Neuron (in vitro differentiated cells): ENCODE measurements around the gene LRRTM4.

ENCODE experiments used
- H2AFZ ChIP-seq: one replicate; pipeline ENCODE4 v1.6.1; 2013; ENCODE audit warnings: low read depth, mild to moderate bottlenecking, inconsistent platforms, low read length, moderate library complexity
- H3K27me3 ChIP-seq: one replicate; pipeline ENCODE4 v1.6.1; 2013; ENCODE audit warnings: low read length; ENCODE audit not compliant: insufficient read depth
- H3K36me3 ChIP-seq: one replicate; pipeline ENCODE4 v1.6.1; 2013; ENCODE audit warnings: low read length; ENCODE audit not compliant: insufficient read depth
- H3K4me1 ChIP-seq: one replicate; pipeline ENCODE4 v1.6.1; 2013; ENCODE audit warnings: low read length; ENCODE audit not compliant: insufficient read depth
- H3K4me3 ChIP-seq: 2 replicates; pipeline ENCODE4 v1.5.1; 2013; ENCODE audit warnings: mild to moderate bottlenecking, low read length, moderate library complexity
- H3K9me3 ChIP-seq: one replicate; pipeline ENCODE4 v1.6.1; 2013; ENCODE audit warnings: low read length

The LRRTM4 gene

DNA sequence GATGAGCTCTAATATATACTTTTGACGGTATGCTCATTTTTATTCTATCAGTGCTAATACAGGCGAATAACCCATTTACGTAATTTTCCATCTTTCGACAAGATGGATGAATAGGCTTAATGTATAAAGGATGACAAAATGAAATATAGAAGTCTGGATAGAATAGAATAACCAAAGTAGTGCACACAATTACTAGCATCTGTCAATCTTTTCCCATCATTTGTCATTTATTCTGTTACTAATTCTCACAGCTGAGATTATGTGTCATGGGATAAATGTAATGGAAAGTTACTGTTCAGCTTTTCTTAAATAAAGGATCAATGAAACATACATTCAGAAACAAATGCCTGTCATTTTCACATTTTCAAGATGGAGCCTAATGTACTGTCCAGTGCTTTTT is 548.6 kb downstream of the LRRTM4 start:
- Histone ChIP-seq H3K36me3 (no peaks in the 10 kb centered on the region), H3K4me1 (peaks cover 2% of the 10 kb centered on the region), H2AFZ (no peak overlapping the region), H3K27me3 (no peaks in the 10 kb centered on the region), H3K9me3 (no peaks in the 10 kb centered on the region), H3K4me3 (no peak overlapping the region)

DNA sequence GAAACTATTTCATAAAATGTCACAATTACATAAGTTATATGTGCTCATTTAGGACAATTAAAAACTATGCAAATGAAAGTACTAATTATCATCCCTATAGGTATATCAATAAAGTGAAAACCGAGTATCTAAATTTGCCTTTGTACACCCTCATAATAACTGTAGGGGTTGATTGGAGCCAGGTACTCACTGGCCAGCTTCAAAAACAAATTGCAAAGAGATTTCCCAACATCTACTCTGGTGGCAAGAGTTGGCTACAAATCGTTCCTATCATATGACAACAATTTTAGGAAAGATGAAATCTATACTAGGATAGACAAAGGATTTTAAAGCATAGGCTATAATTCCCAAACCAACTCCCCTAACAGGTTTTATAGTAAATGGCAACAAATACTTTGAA is 556.4 kb downstream of the LRRTM4 start:
- H3K9me3 ChIP-seq, result no peaks in the 10 kb centered on the region
- no peaks in the 10 kb centered on the region for H3K4me1 ChIP-seq
- no peak overlapping the region for H3K4me3 ChIP-seq

DNA sequence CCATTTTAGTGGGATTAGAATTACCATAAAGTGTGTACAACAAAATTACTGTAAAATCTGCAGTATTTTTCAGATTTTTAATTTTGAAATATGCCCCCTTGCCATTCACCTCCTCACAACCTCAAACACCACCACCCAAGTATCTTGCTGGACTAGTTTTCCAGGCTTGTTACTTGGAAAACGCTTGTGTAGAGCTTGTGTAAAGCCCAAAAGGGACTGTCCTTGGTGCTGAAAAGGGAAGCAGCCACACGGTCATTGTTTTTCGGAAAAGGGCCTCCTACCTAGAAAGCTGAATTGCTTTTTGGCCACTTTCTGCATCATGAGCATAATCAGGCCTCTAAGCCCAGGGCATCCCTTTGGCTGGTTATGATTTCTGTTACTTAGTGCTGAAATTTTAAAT is 563.4 kb downstream of the LRRTM4 start:
- Histone ChIP-seq H3K4me3 (no peak overlapping the region), H3K27me3 (no peaks in the 10 kb centered on the region), H2AFZ (no peak overlapping the region), H3K4me1 (no peaks in the 10 kb centered on the region), H3K36me3 (no peaks in the 10 kb centered on the region), H3K9me3 (no peaks in the 10 kb centered on the region)

More for the DNA sequence above, 556.4 kb downstream of the LRRTM4 start:
- Histone ChIP-seq H3K27me3 (no peaks in the 10 kb centered on the region), H2AFZ (no peak overlapping the region), H3K36me3 (no peaks in the 10 kb centered on the region)

DNA sequence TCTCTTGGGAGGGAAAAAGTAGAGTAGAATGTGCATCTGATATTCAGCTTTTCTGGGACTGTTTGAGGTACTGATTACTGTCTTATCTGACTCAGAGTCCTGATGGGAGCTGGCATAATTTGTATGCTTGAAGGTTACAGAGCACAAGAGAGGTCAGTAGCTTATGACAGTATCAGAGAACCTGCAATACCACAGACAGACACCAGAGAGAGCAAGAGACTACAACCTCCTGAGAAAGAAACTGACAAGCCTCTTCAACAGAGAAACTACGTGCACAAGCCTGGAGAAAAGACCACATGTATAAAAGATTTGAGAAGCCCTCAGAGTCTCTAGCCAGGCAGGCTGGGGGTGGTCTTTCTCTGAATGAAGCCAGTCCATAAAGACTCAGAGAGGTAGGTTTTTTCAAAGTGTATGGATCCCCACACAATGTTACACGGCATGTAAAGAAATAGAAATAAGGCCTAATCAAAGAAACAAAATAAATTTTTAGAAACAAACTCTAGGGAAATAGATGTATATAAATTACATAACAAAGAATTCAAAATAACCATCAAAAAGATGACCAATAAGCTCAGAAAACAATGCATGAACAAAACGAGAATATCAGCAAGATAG is 568.3 kb downstream of the LRRTM4 start:
- H2AFZ ChIP-seq, result no peak overlapping the region
- H3K4me3 ChIP-seq, result no peak overlapping the region
- no peaks in the 10 kb centered on the region for H3K36me3 ChIP-seq
- no peaks in the 10 kb centered on the region for H3K9me3 ChIP-seq
- H3K4me1 ChIP-seq, result no peaks in the 10 kb centered on the region
- no peaks in the 10 kb centered on the region for H3K27me3 ChIP-seq

DNA sequence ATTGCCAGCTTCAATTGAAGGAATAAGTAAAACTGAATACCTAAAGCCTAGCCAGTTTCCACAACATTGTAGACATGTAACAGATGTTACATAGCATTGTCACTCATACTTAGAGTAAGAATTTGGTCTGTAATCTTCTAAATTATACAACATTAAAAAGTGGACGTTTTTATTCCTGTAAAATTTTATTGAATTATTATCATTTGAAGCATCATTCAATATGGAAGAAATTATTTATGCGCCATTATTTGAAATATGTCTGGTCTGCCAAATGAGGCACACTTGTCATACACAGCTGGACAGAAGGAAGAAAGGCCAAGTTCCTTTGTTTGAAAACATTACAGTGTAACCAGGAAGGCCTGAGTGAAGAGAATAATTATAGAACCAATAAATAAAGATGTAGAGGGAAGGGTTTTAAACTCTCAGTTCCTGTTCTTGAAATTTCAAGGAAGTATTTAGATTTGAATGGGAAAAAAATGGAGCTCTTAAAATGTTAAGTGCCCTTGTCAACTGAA is 575.5 kb downstream of the LRRTM4 start:
- Histone ChIP-seq H3K36me3 (no peaks in the 10 kb centered on the region), H3K9me3 (no peaks in the 10 kb centered on the region), H3K4me3 (no peak overlapping the region), H2AFZ (no peak overlapping the region), H3K4me1 (peaks cover 13% of the 10 kb centered on the region), H3K27me3 (no peaks in the 10 kb centered on the region)

DNA sequence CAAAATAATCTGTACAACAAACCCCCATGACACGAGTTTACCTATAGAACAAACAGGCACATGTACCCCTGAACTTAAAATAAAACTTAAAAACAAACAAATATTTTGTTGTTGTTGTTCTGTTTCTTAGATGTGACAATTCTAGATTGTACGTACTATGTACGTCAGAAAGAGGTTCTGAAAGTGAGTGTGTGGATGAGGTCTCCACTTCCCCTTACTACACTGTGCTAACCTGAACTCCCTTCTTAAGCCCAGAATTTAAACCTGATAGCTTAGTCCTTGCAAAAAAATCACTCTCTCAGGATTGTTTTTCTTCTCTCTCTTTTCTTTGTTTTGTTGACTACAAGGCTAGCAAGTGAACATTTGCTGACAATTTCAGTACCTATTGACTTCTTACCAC is 581.6 kb downstream of the LRRTM4 start:
- no peak overlapping the region for H3K4me3 ChIP-seq
- no peaks in the 10 kb centered on the region for H3K4me1 ChIP-seq
- no peaks in the 10 kb centered on the region for H3K36me3 ChIP-seq
- no peaks in the 10 kb centered on the region for H3K27me3 ChIP-seq
- no peak overlapping the region for H2AFZ ChIP-seq
- no peaks in the 10 kb centered on the region for H3K9me3 ChIP-seq

DNA sequence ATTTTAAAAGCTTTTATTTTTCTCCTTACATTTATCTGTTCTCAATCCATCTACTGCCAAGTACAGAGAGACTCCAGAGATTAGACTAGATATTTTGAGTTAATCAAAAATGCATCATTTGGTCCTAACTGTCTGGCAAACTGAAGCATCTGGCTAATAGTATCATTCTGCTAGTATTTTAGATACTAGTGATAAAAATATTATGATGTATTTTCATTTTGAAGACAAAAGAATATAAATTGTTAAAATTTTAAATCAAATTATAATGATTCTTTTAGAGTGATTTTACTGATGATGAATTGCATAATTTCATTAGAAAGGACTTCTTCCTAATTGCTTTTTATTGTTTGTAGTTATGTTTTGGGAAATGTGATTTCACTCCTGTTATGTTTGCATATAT is 584.0 kb downstream of the LRRTM4 start:
- no peak overlapping the region for H3K4me3 ChIP-seq
- H3K9me3 ChIP-seq, result no peaks in the 10 kb centered on the region
- H2AFZ ChIP-seq, result no peak overlapping the region
- no peaks in the 10 kb centered on the region for H3K36me3 ChIP-seq
- no peaks in the 10 kb centered on the region for H3K27me3 ChIP-seq
- H3K4me1 ChIP-seq, result no peaks in the 10 kb centered on the region

DNA sequence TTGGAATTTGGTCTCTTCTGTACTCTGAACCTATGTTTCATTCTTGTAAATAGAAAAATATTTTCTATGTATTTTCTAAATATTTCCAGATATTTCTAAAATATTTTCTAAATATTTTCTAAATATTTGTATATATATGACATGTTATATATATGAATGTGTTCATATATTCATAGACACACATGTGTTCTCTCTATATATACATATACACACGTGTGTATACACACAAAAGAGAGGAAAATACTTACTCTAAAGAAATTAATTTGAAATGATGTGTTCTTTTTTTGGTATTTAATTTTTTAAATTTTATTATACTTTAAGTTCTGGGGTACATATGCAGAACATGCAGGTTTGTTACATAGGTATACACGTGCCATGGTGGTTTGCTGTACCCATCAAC is 589.6 kb downstream of the LRRTM4 start:
- peaks cover 3% of the 10 kb centered on the region for H3K4me1 ChIP-seq
- no peak overlapping the region for H2AFZ ChIP-seq
- H3K9me3 ChIP-seq, result no peaks in the 10 kb centered on the region
- H3K27me3 ChIP-seq, result no peaks in the 10 kb centered on the region
- H3K4me3 ChIP-seq, result no peak overlapping the region
- no peaks in the 10 kb centered on the region for H3K36me3 ChIP-seq

DNA sequence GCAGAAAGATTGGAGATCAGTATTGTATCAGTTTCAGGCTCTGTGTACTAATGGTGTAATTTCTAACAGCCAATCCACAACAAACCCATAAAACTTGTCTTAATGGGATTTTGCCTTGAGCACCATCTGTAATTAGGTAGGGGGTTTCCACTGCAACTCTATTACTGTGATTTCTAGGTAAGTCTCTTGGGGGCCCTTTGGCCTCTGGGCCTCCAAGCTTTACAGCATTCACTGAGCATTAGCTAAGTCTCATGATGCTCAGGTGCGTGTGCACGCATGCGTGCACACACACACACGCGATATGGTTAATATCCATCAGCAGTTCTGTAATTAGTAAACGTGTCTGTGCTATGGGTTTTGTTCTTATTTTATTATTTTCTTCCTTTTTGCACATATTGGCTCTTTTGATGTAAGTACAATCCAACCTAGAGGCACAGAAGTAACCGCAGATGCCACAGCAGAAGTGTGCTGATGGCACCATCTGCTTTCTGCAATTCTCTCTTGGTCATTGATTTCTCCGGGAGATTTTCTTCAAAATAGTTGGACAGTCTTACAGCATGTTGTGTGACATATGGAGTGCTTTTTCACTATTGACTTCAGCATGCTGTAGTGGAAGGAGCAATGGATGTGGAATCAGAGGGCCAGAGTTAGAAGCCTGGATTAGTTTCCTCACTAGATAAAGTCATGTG is 592.0 kb downstream of the LRRTM4 start:
- Histone ChIP-seq H3K36me3 (no peaks in the 10 kb centered on the region), H3K9me3 (no peaks in the 10 kb centered on the region), H3K4me3 (no peak overlapping the region), H3K27me3 (no peaks in the 10 kb centered on the region), H2AFZ (no peak overlapping the region), H3K4me1 (peaks cover 9% of the 10 kb centered on the region)

DNA sequence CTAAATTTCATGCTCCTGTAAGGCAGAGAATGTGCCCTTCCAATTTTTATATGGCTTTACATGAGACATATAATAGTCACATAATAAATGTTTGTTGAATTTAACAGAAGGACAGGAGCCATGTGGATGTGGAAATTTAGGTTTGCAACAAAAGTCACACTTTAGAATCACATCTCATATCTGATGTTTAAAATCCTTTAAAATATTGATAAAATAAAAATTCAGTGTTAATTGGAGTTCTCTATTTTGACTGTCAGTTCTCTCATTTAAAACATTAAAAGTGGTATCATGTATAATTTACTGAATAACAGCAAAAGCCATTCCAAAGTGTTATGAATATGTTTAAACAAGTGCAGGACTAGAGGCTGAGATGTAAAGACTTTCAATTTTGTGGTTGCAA is 594.1 kb downstream of the LRRTM4 start:
- H3K27me3 ChIP-seq, result no peaks in the 10 kb centered on the region
- no peak overlapping the region for H3K4me3 ChIP-seq
- no peaks in the 10 kb centered on the region for H3K9me3 ChIP-seq
- H2AFZ ChIP-seq, result no peak overlapping the region
- peaks cover 9% of the 10 kb centered on the region for H3K4me1 ChIP-seq
- H3K36me3 ChIP-seq, result no peaks in the 10 kb centered on the region

DNA sequence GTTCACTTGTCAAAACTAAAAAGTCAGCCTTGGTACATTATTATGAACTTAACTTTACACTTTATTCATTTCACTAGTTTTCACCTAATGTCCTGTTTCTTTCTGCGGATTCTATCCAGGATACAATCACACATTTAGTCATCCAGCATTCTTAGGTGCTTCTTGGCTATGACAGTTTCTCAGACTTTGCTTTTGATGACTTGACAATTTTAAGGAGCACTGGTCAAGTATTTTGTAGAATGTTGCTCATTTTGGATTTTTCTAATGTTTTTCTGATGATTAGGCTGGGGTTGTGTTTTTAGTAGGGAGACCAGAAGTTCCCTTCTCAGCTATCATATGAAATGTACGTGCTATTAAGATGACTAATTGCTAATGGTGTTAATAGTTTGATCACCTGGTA is 601.2 kb downstream of the LRRTM4 start:
- H3K4me1 ChIP-seq, result no peaks in the 10 kb centered on the region
- no peaks in the 10 kb centered on the region for H3K27me3 ChIP-seq
- H3K9me3 ChIP-seq, result no peaks in the 10 kb centered on the region
- H3K36me3 ChIP-seq, result no peaks in the 10 kb centered on the region
- H3K4me3 ChIP-seq, result no peak overlapping the region
- H2AFZ ChIP-seq, result no peak overlapping the region

DNA sequence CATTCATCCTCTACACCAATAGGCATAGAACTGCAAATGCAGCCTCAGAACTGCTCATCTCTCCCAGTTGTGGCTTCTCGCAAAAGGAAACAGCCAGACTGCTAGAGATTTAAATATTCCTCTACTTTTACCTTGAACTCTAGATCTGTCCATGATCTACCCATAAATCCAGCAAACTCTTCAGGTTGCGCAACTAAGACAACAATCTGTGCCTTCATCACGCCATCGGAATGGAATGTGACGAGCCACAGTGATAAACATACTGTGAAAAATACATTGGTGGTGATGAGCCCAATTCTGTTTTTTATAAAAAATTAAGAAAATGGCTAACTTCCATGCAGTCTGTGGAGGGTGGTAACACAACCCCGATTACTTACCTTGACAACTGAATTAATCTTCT is 626.7 kb downstream of the LRRTM4 start:
- Histone ChIP-seq H2AFZ (no peak overlapping the region), H3K4me1 (no peaks in the 10 kb centered on the region), H3K36me3 (no peaks in the 10 kb centered on the region), H3K4me3 (no peak overlapping the region), H3K27me3 (no peaks in the 10 kb centered on the region), H3K9me3 (no peaks in the 10 kb centered on the region)

DNA sequence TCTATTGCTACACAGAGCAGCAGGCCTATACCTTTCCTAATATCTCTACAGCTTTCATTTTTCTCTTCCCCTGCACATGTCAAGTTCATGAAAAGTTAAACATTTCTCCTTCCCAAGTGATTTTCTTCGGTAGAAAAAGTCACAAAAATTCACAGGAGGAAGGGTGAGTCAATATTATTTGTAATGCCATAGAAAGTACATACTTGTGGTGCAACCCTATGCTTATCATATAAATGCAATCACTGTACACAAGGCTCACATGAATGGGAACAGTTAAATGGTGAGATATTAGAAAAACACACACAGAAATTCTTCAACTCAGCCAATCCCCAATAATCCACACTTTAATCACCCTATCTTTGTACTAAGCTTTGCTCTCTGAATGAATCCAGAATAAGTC is 651.6 kb downstream of the LRRTM4 start:
- Histone ChIP-seq H2AFZ (no peak overlapping the region), H3K4me3 (no peak overlapping the region), H3K4me1 (peaks cover 2% of the 10 kb centered on the region), H3K9me3 (no peaks in the 10 kb centered on the region), H3K27me3 (no peaks in the 10 kb centered on the region), H3K36me3 (no peaks in the 10 kb centered on the region)

DNA sequence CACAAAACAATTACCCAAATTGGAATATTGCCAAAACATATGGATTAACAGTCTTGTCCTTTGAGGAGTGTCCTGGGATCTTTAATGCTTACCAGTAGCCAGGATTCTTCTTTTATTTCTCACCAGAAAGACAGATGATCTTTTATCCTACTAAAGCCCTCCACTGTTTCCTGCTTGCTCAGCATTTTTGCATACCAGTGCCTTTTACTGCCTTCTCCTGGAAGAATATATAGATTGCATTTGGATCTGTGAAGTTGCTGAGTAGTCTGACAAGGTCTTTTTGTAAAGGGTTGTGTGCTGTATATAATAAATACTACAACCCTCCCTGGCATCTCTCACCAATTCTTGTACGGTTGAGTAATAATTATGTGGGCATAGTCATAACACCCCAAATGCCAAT is 652.2 kb downstream of the LRRTM4 start:
- H2AFZ ChIP-seq, result no peak overlapping the region

More for the DNA sequence above, 652.2 kb downstream of the LRRTM4 start:
- Histone ChIP-seq H3K4me3 (no peak overlapping the region), H3K36me3 (no peaks in the 10 kb centered on the region), H3K4me1 (peaks cover 2% of the 10 kb centered on the region), H3K27me3 (no peaks in the 10 kb centered on the region), H3K9me3 (no peaks in the 10 kb centered on the region)
